ENCODE data around the gene TP53. TPM values are rescaled to one million over a fixed set of nuclear protein-coding genes. Genes with fewer than 3 reads are reported as not detected.

The TP53 gene
- total RNA-seq, 5 donors from 2014 or later (not counting 1 experiment from before 2014, with no cell fraction given): 65.1 to 108 (median 93.5) TPM

- Histone ChIP-seq H3K9me3 (no peaks in the 10 kb centered on the region), H3K27ac (ENCODE audit: low read length) (no peak overlapping the region), H3K4me3 (ENCODE audit: control insufficient read depth in 1 of 2, extremely low read depth in 1 of 2, low read length in 1 of 2) (no peak overlapping the region), H3K4me1 (ENCODE audit: control insufficient read depth in 1 of 2, extremely low read depth in 1 of 2, insufficient read depth in 2 of 2, low read length in 2 of 2) (no peaks in the 10 kb centered on the region), H3K36me3 (ENCODE audit: control insufficient read depth in 2 of 2, extremely low read depth in 1 of 2, insufficient read depth in 1 of 2, low read length in 1 of 2) (no peaks in the 10 kb centered on the region), H3K27me3 (replicated peaks in 1 of 2; ENCODE audit: control insufficient read depth in 2 of 2, extremely low read depth in 1 of 2, insufficient read depth in 2 of 2, low read length in 1 of 2) (peaks cover 0 to 19% of the 10 kb centered on the region in 2 experiments)
- H3K36me3 Mint-ChIP-seq: no peaks in the 10 kb centered on the region
- peaks cover 0 to 7% of the 10 kb centered on the region in 2 donors for H3K27me3 Mint-ChIP-seq
- H3K4me1 Mint-ChIP-seq: peaks cover 0 to 8% (median 7%) of the 10 kb centered on the region in 3 donors
- DNase-seq (no peak), ATAC-seq (replicated peaks in 1 of 4) (no peak)
- no peak overlapping the region for H3K27ac Mint-ChIP-seq
- 96% methylated on average over 17 of the region's 26 CpGs for WGBS (ENCODE audit: insufficient coverage)
- H3K9me3 Mint-ChIP-seq: no peaks in the 10 kb centered on the region
- POLR2A ChIA-PET: no interaction called here
- H3K4me3 Mint-ChIP-seq: no peak overlapping the region
- CTCF ChIA-PET: interaction anchor here in 1 of 2 donors (1.2 to 1.6 kb wide), 3 partner anchors 13 to 46 kb away, joined by 3 to 8 read pairs (median 4); partner anchors contain the start of genes FXR2, SAT2 and TP53
Measured at GRCh38 chr17:7640783-7641182, 46.5 kb downstream of the TP53 start.

- Mint-ChIP-seq H3K27me3 (peaks cover 0 to 2% of the 10 kb centered on the region in 2 donors), H3K4me1 (peaks cover 0 to 2% (median 0%) of the 10 kb centered on the region in 3 donors), H3K9me3 (no peaks in the 10 kb centered on the region), H3K27ac (no peak overlapping the region), H3K36me3 (no peaks in the 10 kb centered on the region), H3K4me3 (no peak overlapping the region)
- Histone ChIP-seq H3K4me3 (ENCODE audit: control insufficient read depth in 1 of 2, extremely low read depth in 1 of 2, low read length in 1 of 2) (no peak overlapping the region), H3K36me3 (ENCODE audit: control insufficient read depth in 2 of 2, extremely low read depth in 1 of 2, insufficient read depth in 1 of 2, low read length in 1 of 2) (no peaks in the 10 kb centered on the region), H3K9me3 (no peaks in the 10 kb centered on the region), H3K27ac (ENCODE audit: low read length) (no peak overlapping the region), H3K27me3 (replicated peaks in 1 of 2; ENCODE audit: control insufficient read depth in 2 of 2, extremely low read depth in 1 of 2, insufficient read depth in 2 of 2, low read length in 1 of 2) (peaks cover 0 to 4% of the 10 kb centered on the region in 2 experiments), H3K4me1 (ENCODE audit: control insufficient read depth in 1 of 2, extremely low read depth in 1 of 2, insufficient read depth in 2 of 2, low read length in 2 of 2) (no peaks in the 10 kb centered on the region)
- ATAC-seq (replicated peaks in 1 of 4) (no peak), DNase-seq (no peak)
- WGBS (ENCODE audit: insufficient coverage): 78% methylated on average over 3 of the region's 5 CpGs
- ChIA-PET CTCF (interaction anchor here in 1 of 2 donors (1.0 kb wide), 1 partner anchor 51 kb away, joined by 3 read pairs; the partner anchor contains the start of gene TP53), POLR2A (no interaction called here)
Measured at GRCh38 chr17:7636163-7636562, 51.1 kb downstream of the TP53 start.

- ChIA-PET POLR2A (no interaction called here), CTCF (interaction anchor here in 1 of 2 donors (1.2 kb wide), 1 partner anchor 53 kb away, joined by 3 read pairs; the partner anchor contains the start of gene TP53)
- Mint-ChIP-seq H3K9me3 (no peaks in the 10 kb centered on the region), H3K36me3 (no peaks in the 10 kb centered on the region), H3K27me3 (peaks cover 0 to 2% of the 10 kb centered on the region in 2 donors), H3K4me1 (peaks cover 0 to 2% (median 0%) of the 10 kb centered on the region in 3 donors), H3K27ac (no peak overlapping the region), H3K4me3 (no peak overlapping the region)
- no peaks in the 10 kb centered on the region for H3K4me1 ChIP-seq (ENCODE audit: control insufficient read depth in 1 of 2, extremely low read depth in 1 of 2, insufficient read depth in 2 of 2, low read length in 2 of 2)
- peaks cover 0 to 4% of the 10 kb centered on the region in 2 experiments for H3K27me3 ChIP-seq (replicated peaks in 1 of 2; ENCODE audit: control insufficient read depth in 2 of 2, extremely low read depth in 1 of 2, insufficient read depth in 2 of 2, low read length in 1 of 2)
- H3K9me3 ChIP-seq: no peaks in the 10 kb centered on the region
- no peak for ATAC-seq (replicated peaks in 1 of 4)
- H3K27ac ChIP-seq (ENCODE audit: low read length): no peak overlapping the region
- no peak for DNase-seq
- no peaks in the 10 kb centered on the region for H3K36me3 ChIP-seq (ENCODE audit: control insufficient read depth in 2 of 2, extremely low read depth in 1 of 2, insufficient read depth in 1 of 2, low read length in 1 of 2)
- 71% methylated on average over 2 of the region's 5 CpGs for WGBS (ENCODE audit: insufficient coverage)
- H3K4me3 ChIP-seq (ENCODE audit: control insufficient read depth in 1 of 2, extremely low read depth in 1 of 2, low read length in 1 of 2): no peak overlapping the region
Measured at GRCh38 chr17:7634384-7634783, 52.9 kb downstream of the TP53 start.

- Histone ChIP-seq H3K4me1 (ENCODE audit: control insufficient read depth in 1 of 2, extremely low read depth in 1 of 2, insufficient read depth in 2 of 2, low read length in 2 of 2) (peaks cover 0 to 4% of the 10 kb centered on the region in 2 experiments), H3K36me3 (ENCODE audit: control insufficient read depth in 2 of 2, extremely low read depth in 1 of 2, insufficient read depth in 1 of 2, low read length in 1 of 2) (no peaks in the 10 kb centered on the region), H3K27me3 (replicated peaks in 1 of 2; ENCODE audit: control insufficient read depth in 2 of 2, extremely low read depth in 1 of 2, insufficient read depth in 2 of 2, low read length in 1 of 2) (peaks cover 0 to 4% of the 10 kb centered on the region in 2 experiments), H3K9me3 (no peaks in the 10 kb centered on the region), H3K4me3 (ENCODE audit: control insufficient read depth in 1 of 2, extremely low read depth in 1 of 2, low read length in 1 of 2) (no peak overlapping the region), H3K27ac (ENCODE audit: low read length) (no peak overlapping the region)
- ATAC-seq (replicated peaks in 1 of 4) (no peak), DNase-seq (no peak)
- POLR2A ChIA-PET: no interaction called here
- Mint-ChIP-seq H3K4me1 (peaks cover 0 to 5% (median 4%) of the 10 kb centered on the region in 3 donors), H3K4me3 (no peak overlapping the region), H3K36me3 (no peaks in the 10 kb centered on the region), H3K27me3 (peaks cover 0 to 2% of the 10 kb centered on the region in 2 donors), H3K9me3 (no peaks in the 10 kb centered on the region), H3K27ac (peak overlapping the region in 1 of 2 donors; percentile 22)
- WGBS (ENCODE audit: insufficient coverage): no CpG with 5 or more reads among the region's 2 CpGs
- CTCF ChIA-PET: interaction anchor here in 1 of 2 donors (2.6 kb wide), 1 partner anchor 55 kb away, joined by 17 read pairs; the partner anchor contains the start of genes TP53 and WRAP53
Measured at GRCh38 chr17:7633093-7633492, 54.2 kb downstream of the TP53 start.

GRCh38 chr17:7632492-7632894 lies 54.8 kb downstream of the TP53 start:
- ATAC-seq (replicated peaks in 1 of 4): peak in 2 of 4 experiments; percentile 18 to 19
- peak in 4 of 35 experiments; percentile 9 to 55 (median 16) for DNase-seq
- WGBS (ENCODE audit: insufficient coverage): 80% methylated on average over 1 of the region's 6 CpGs
- Histone ChIP-seq H3K36me3 (ENCODE audit: control insufficient read depth in 2 of 2, extremely low read depth in 1 of 2, insufficient read depth in 1 of 2, low read length in 1 of 2) (no peaks in the 10 kb centered on the region), H3K27ac (ENCODE audit: low read length) (no peak overlapping the region), H3K9me3 (no peaks in the 10 kb centered on the region), H3K4me1 (ENCODE audit: control insufficient read depth in 1 of 2, extremely low read depth in 1 of 2, insufficient read depth in 2 of 2, low read length in 2 of 2) (peaks cover 2 to 10% of the 10 kb centered on the region in 2 experiments), H3K27me3 (replicated peaks in 1 of 2; ENCODE audit: control insufficient read depth in 2 of 2, extremely low read depth in 1 of 2, insufficient read depth in 2 of 2, low read length in 1 of 2) (peaks cover 0 to 4% of the 10 kb centered on the region in 2 experiments), H3K4me3 (ENCODE audit: control insufficient read depth in 1 of 2, extremely low read depth in 1 of 2, low read length in 1 of 2) (no peak overlapping the region)
- CTCF ChIA-PET: interaction anchor here (0.7 to 2.6 kb wide), 3 partner anchors 45 to 56 kb away, joined by 3 to 17 read pairs (median 5); partner anchors contain the start of genes TP53 (in 2 of the 2) and WRAP53 (in 2 of the 2)
- no peaks in the 10 kb centered on the region for H3K36me3 Mint-ChIP-seq
- H3K27me3 Mint-ChIP-seq: peaks cover 0 to 2% of the 10 kb centered on the region in 2 donors
- POLR2A ChIA-PET: no interaction called here
- peaks cover 2 to 6% (median 5%) of the 10 kb centered on the region in 3 donors for H3K4me1 Mint-ChIP-seq
- H3K4me3 Mint-ChIP-seq: no peak overlapping the region
- no peaks in the 10 kb centered on the region for H3K9me3 Mint-ChIP-seq
- H3K27ac Mint-ChIP-seq: no peak overlapping the region

GRCh38 chr17:7631398-7632380 lies 55.6 kb downstream of the TP53 start:
- no peak overlapping the region for H3K27ac Mint-ChIP-seq
- peaks cover 4 to 15% of the 10 kb centered on the region in 2 experiments for H3K4me1 ChIP-seq (ENCODE audit: control insufficient read depth in 1 of 2, extremely low read depth in 1 of 2, insufficient read depth in 2 of 2, low read length in 2 of 2)
- WGBS (ENCODE audit: insufficient coverage): 93% methylated on average over 9 of the region's 11 CpGs
- H3K4me1 Mint-ChIP-seq: peaks cover 8 to 13% (median 10%) of the 10 kb centered on the region in 3 donors
- no peaks in the 10 kb centered on the region for H3K36me3 Mint-ChIP-seq
- no peak overlapping the region for H3K27ac ChIP-seq (ENCODE audit: low read length)
- H3K4me3 Mint-ChIP-seq: no peak overlapping the region
- H3K27me3 Mint-ChIP-seq: peaks cover 0 to 2% of the 10 kb centered on the region in 2 donors
- ChIA-PET CTCF (interaction anchor here (0.7 to 2.6 kb wide), 3 partner anchors 45 to 56 kb away, joined by 3 to 17 read pairs (median 5); partner anchors contain the start of genes TP53 (in 2 of the 2) and WRAP53 (in 2 of the 2)), POLR2A (interaction anchor here in 1 of 2 donors (0.6 kb wide), 1 partner anchor 362 kb away, joined by 3 read pairs; no protein-coding TSS in a partner anchor)
- no peaks in the 10 kb centered on the region for H3K9me3 ChIP-seq
- H3K36me3 ChIP-seq (ENCODE audit: control insufficient read depth in 2 of 2, extremely low read depth in 1 of 2, insufficient read depth in 1 of 2, low read length in 1 of 2): no peaks in the 10 kb centered on the region
- DNase-seq: no peak
- no peaks in the 10 kb centered on the region for H3K9me3 Mint-ChIP-seq
- peaks cover 0 to 4% of the 10 kb centered on the region in 2 experiments for H3K27me3 ChIP-seq (replicated peaks in 1 of 2; ENCODE audit: control insufficient read depth in 2 of 2, extremely low read depth in 1 of 2, insufficient read depth in 2 of 2, low read length in 1 of 2)
- H3K4me3 ChIP-seq (ENCODE audit: control insufficient read depth in 1 of 2, extremely low read depth in 1 of 2, low read length in 1 of 2): no peak overlapping the region
- ATAC-seq (replicated peaks in 1 of 4): no peak
